ENCODE results near the gene UBE2H.

UBE2H gene

GRCh38 chr7:129858490-129858889 lies 94.3 kb downstream of the UBE2H start:
- ChIA-PET POLR2A (no interaction called here), CTCF (interaction anchor here (0.6 kb wide), 1 partner anchor 910 kb away, joined by 3 read pairs; no protein-coding TSS in a partner anchor)
- Histone ChIP-seq H3K4me1 (ENCODE audit: control insufficient read depth, insufficient read depth, low read length) (peaks cover 19% of the 10 kb centered on the region), H3K4me3 (ENCODE audit: low read depth, low read length) (no peak overlapping the region), H3K27ac (ENCODE audit: extremely low read depth, low read depth, low read length) (no peak overlapping the region), H3K36me3 (ENCODE audit: control insufficient read depth in 2 of 2, insufficient read depth in 1 of 2, low read length in 2 of 2) (no peaks in the 10 kb centered on the region), H3K9me3 (ENCODE audit: control insufficient read depth, insufficient read depth, low read depth, low read length) (no peaks in the 10 kb centered on the region)
- TF ChIP-seq ZNF654 (tag by site-specific recombination; IDR thresholded peaks at IDR 0.05; ENCODE audit: low read depth) = no peak
- no peak for TF ChIP-seq RBAK (tag by site-specific recombination; IDR thresholded peaks at IDR 0.05)
- no peak for TF ChIP-seq ZBTB11 (tag by site-specific recombination; conservative IDR thresholded peaks at IDR 0.05; ENCODE audit: low read depth)
- TF ChIP-seq PRDM4 (tag by site-specific recombination; IDR thresholded peaks at IDR 0.05) = no peak
- TF ChIP-seq ZNF624 (tag by site-specific recombination; IDR thresholded peaks at IDR 0.05) = no peak
- TF ChIP-seq ZBTB7A (tag by site-specific recombination; IDR thresholded peaks at IDR 0.05; ENCODE audit: low read depth) = no peak
- no peak for TF ChIP-seq ZNF37A (tag by site-specific recombination; IDR thresholded peaks at IDR 0.05)
- TF ChIP-seq ZNF223 (tag by site-specific recombination; IDR thresholded peaks at IDR 0.05) = no peak
- TF ChIP-seq ZNF791 (tag by site-specific recombination; IDR thresholded peaks at IDR 0.05) = no peak
- no peak for TF ChIP-seq ZNF10 (tag by site-specific recombination; IDR thresholded peaks at IDR 0.05)
- TF ChIP-seq ZNF473 (tag by site-specific recombination; IDR thresholded peaks at IDR 0.05) = no peak
- TF ChIP-seq ZNF670 (tag by site-specific recombination; IDR thresholded peaks at IDR 0.05; ENCODE audit: low read depth) = no peak
- no peak for TF ChIP-seq ZFP69B (tag by site-specific recombination; IDR thresholded peaks at IDR 0.05)

- ChIA-PET POLR2A (no interaction called here), CTCF (interaction anchor here (0.7 to 1.0 kb wide), 2 partner anchors 28 to 695 kb away, joined by 3 to 4 read pairs; no protein-coding TSS in a partner anchor)
- H3K4me1 ChIP-seq (ENCODE audit: control insufficient read depth, insufficient read depth, low read length) = peaks cover 21% of the 10 kb centered on the region
- no peak overlapping the region for H3K4me3 ChIP-seq (ENCODE audit: low read depth, low read length)
- H3K27ac ChIP-seq (ENCODE audit: extremely low read depth, low read depth, low read length) = no peak overlapping the region
- no peaks in the 10 kb centered on the region for H3K9me3 ChIP-seq (ENCODE audit: control insufficient read depth, insufficient read depth, low read depth, low read length)
- H3K36me3 ChIP-seq (ENCODE audit: control insufficient read depth in 2 of 2, insufficient read depth in 1 of 2, low read length in 2 of 2) = no peaks in the 10 kb centered on the region
- no peak for TF ChIP-seq ZFP41 (tag by site-specific recombination; IDR thresholded peaks at IDR 0.05; ENCODE audit: borderline replicate concordance)
- TF ChIP-seq ZNF248 (tag by site-specific recombination; IDR thresholded peaks at IDR 0.05) = no peak
- no peak for TF ChIP-seq ZNF48 (tag by site-specific recombination; IDR thresholded peaks at IDR 0.05)
- no peak for TF ChIP-seq ZNF692 (tag by site-specific recombination; IDR thresholded peaks at IDR 0.05)
- no peak for TF ChIP-seq MYNN (tag by site-specific recombination; IDR thresholded peaks at IDR 0.05; ENCODE audit: borderline replicate concordance)
- TF ChIP-seq ZBTB21 (tag by site-specific recombination; IDR thresholded peaks at IDR 0.05) = no peak
- no peak for TF ChIP-seq ZNF768 (tag by site-specific recombination; IDR thresholded peaks at IDR 0.05)
- TF ChIP-seq ZNF202 (tag by site-specific recombination; IDR thresholded peaks at IDR 0.05; ENCODE audit: borderline replicate concordance) = no peak
- no peak for TF ChIP-seq ZNF623 (tag by site-specific recombination; IDR thresholded peaks at IDR 0.05)
- TF ChIP-seq KLF10 (tag by site-specific recombination; IDR thresholded peaks at IDR 0.05) = no peak
- TF ChIP-seq ZNF155 (tag by site-specific recombination; IDR thresholded peaks at IDR 0.05) = no peak
- TF ChIP-seq ZNF664 (tag by site-specific recombination; IDR thresholded peaks at IDR 0.05) = no peak
- TF ChIP-seq ZBTB1 (tag by site-specific recombination; IDR thresholded peaks at IDR 0.05) = no peak
- TF ChIP-seq KLF8 (tag by site-specific recombination; IDR thresholded peaks at IDR 0.05) = no peak
- TF ChIP-seq ZNF114 (tag by site-specific recombination; IDR thresholded peaks at IDR 0.05) = no peak
- TF ChIP-seq KLF7 (tag by site-specific recombination; IDR thresholded peaks at IDR 0.05; ENCODE audit: borderline replicate concordance) = no peak
These were observed 95.4 kb downstream of the UBE2H start for GRCh38 chr7:129857313-129857712.

Data from HEK293 (cell line).